ENCODE data around the gene ZNF605.

The ZNF605 gene

DNA sequence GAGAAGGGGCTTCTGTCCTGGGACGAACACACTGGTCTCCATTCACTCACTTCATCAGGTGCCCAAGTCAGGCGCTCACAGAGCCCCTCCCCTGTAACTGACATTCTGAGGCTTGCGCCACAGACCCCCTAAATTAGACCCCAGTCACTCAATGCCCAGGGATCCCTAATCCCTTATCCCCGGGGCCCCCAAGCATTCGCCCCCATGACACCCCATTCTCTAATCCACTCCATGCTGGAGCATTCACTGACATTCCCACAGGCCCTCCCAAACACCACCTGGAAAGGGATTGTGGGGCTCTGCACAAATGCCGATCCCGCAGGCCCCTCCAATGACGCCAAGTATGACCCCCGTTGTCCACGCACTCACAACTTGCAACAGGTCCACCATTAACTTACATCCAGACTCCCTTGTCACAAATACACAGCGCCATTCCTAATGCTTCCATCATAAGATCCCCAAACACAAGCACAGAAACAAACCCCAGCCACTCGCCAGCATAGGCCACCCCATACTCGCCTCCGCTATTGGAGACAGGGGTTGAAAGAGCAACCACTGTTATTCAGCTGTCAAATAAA is 1.5 kb downstream of the ZNF605 start:
- Mint-ChIP-seq H3K36me3 (peaks cover 14 to 27% of the 10 kb centered on the region in 2 donors), H3K9me3 (peaks cover 8 to 9% of the 10 kb centered on the region in 2 donors), H3K4me1 (peaks cover 21 to 27% of the 10 kb centered on the region in 2 donors), H3K27me3 (no peaks in the 10 kb centered on the region), H3K4me3 (peak overlapping the region; percentile 88 to 92), H3K27ac (peak overlapping the region; percentile 2)
- ATAC-seq (replicated peaks) (no peak), DNase-seq (no peak)

DNA sequence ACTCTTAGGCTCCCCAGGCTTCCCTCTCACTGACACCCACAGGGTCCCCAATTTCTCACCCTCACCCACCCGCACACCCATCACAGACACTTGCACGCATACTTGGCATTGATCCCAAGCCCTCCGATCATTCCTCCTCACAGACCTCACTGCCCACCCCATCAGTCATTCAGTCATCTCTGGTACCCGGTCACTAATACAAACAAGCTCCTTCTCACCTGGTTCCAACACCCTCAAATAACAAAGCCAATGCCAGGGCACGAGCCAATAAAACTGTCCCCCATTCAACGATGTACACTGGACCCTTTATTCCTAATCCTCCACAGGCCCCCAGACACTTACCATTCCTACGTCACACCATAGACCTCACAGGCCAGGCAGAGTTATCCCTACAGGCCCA is 2.3 kb downstream of the ZNF605 start:
- no peak overlapping the region for H3K27ac Mint-ChIP-seq

DNA sequence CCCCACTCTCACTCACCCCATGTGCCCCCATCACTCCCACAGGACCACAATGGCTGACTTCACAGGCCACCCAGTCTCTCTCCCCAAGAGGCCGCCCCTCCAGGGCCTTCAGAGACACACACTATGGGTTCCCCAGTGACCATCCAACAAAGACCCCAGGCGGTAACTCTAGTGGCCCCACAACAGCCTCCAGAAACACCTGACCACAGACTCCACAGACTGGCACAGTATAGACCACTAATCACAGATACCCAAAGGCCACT is 3.0 kb downstream of the ZNF605 start:
- peaks cover 21 to 25% of the 10 kb centered on the region in 2 donors for H3K4me1 Mint-ChIP-seq
- no peaks in the 10 kb centered on the region for H3K27me3 Mint-ChIP-seq
- ATAC-seq (replicated peaks) (no peak), DNase-seq (no peak)
- H3K27ac Mint-ChIP-seq = no peak overlapping the region
- peaks cover 27 to 39% of the 10 kb centered on the region in 2 donors for H3K36me3 Mint-ChIP-seq
- no peak overlapping the region for H3K4me3 Mint-ChIP-seq
- H3K9me3 Mint-ChIP-seq = peaks cover 10 to 12% of the 10 kb centered on the region in 2 donors

More for the DNA sequence above, 2.3 kb downstream of the ZNF605 start:
- DNase-seq = no peak
- no peaks in the 10 kb centered on the region for H3K27me3 Mint-ChIP-seq
- H3K4me3 Mint-ChIP-seq = no peak overlapping the region
- ATAC-seq (replicated peaks) = no peak
- H3K36me3 Mint-ChIP-seq = peaks cover 20 to 33% of the 10 kb centered on the region in 2 donors
- peaks cover 10 to 12% of the 10 kb centered on the region in 2 donors for H3K9me3 Mint-ChIP-seq
- H3K4me1 Mint-ChIP-seq = peaks cover 21 to 25% of the 10 kb centered on the region in 2 donors

DNA sequence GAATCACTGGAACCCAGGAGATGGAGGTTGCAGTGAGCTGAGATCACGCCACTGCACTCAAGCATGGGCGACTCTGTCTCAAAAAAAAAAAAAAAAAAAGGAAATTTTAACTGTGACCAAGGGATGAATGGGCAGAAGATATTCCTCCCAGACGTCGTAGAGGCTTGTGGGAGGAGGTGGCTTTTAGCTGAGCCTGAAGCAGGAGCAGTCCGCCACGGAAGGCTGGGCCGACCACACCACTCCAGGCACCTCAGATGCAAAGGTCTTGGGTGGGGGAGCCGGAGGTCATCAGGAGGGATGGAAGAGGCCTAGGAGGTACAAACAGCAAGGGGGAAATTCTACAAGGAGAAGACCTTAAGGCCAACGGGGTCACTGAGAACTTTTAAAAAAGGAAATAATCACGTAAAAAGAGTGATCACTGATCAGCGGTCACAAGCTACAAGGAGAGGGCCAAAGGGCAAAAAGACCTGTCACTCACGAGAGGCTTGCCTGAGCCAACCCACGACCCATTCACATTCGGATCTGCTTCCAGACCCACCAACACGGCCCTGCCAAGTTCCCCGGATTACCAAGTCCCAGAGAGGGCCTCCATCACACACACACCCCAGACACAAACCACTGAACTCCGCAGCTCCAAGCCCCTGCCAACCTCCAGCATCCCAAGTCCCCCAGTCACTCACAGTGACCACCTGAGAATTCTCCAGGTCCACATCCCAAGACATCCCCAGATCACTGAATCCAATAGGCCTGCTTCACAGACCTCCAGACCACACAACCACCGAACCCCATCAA is 3.5 kb downstream of the ZNF605 start:
- ATAC-seq (replicated peaks) (no peak), DNase-seq (no peak)
- Mint-ChIP-seq H3K4me3 (no peak overlapping the region), H3K36me3 (peaks cover 29 to 43% of the 10 kb centered on the region in 2 donors), H3K9me3 (peaks cover 10 to 12% of the 10 kb centered on the region in 2 donors), H3K27me3 (no peaks in the 10 kb centered on the region), H3K27ac (no peak overlapping the region), H3K4me1 (peaks cover 21 to 25% of the 10 kb centered on the region in 2 donors)

DNA sequence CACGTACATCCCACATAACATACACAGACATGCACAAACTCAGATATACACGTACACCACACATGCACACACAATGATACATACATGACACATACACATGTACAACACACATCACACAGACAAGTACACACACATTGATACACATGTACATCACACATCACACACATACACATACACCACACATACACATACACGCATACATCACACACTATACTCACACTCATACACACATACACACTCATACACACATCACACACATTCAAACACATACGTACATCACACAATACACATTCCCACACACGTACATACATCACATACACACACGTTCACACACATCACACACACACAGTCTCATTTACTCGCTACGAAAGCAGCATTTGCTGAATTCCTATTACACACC is 4.5 kb downstream of the ZNF605 start:
- no peak for DNase-seq
- Mint-ChIP-seq H3K9me3 (peaks cover 10 to 12% of the 10 kb centered on the region in 2 donors), H3K27me3 (no peaks in the 10 kb centered on the region), H3K27ac (no peak overlapping the region), H3K36me3 (peaks cover 31 to 43% of the 10 kb centered on the region in 2 donors), H3K4me1 (peaks cover 20 to 22% of the 10 kb centered on the region in 2 donors), H3K4me3 (no peak overlapping the region)
- no peak for ATAC-seq (replicated peaks)

DNA sequence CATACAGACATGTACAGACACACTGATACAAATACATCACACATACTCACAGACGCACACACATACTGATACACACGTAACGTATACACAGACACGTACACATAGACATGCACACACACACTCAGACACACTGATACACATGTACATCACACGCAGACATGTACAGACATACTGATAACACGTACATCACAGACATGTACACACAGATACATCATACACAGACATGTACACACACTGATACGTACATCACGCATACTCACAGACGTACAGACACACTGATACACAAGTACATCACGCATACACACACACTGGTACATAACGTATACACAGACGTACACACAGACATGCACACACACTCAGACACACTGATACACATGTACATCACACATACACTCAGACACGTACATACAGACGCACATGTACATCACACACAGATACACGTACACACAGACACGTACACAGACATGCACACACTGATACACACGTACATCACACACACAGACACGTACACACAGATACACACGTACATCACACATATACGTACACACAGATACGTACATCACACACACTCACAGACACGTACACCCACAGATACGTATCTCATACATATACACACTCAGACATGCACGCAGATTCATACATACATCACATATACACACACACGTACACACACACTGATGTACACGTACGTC is 5.1 kb downstream of the ZNF605 start:
- peaks cover 12 to 15% of the 10 kb centered on the region in 2 donors for H3K9me3 Mint-ChIP-seq
- no peak overlapping the region for H3K27ac Mint-ChIP-seq
- no peaks in the 10 kb centered on the region for H3K27me3 Mint-ChIP-seq
- DNase-seq (no peak), ATAC-seq (replicated peaks) (no peak)
- H3K36me3 Mint-ChIP-seq = peaks cover 34 to 48% of the 10 kb centered on the region in 2 donors
- H3K4me3 Mint-ChIP-seq = no peak overlapping the region
- peaks cover 18 to 19% of the 10 kb centered on the region in 2 donors for H3K4me1 Mint-ChIP-seq

DNA sequence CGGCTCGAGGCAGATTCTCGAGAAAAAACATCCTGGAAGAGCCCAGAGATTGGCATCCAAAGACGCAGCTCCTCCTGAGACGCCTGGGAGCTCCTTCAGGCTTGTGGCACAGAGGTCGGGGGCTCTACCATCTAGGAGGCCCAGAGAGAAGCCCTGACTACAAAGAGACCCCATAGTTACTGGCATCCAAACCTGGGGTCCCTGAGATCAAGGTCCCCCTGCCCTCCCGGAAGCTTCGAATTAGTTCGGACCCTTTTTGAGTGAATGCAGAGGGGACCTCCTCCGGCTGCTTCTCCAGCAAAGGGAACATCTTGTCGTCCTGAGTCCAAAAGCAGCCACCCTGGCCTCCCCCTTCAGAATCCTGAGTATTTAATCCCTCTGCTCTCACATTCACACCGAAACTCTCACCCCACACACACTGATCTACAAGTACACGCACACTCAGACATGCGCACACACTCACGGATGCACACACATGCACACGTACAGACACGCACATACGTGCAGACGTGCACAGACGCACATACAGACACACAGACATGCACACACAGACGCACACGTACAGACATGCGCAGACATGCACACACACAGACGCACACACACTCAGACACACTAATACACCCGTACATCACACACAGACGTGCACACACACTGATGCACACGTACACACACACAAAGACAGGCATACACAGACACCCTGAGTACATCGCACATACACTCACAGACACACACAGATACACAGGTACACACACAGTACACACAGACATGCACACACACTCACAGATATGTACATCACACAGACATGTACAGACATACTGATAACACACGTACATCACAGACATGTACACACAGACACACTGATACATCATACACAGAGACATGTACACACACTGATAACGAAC is 5.9 kb downstream of the ZNF605 start:
- Mint-ChIP-seq H3K4me1 (peaks cover 14 to 16% of the 10 kb centered on the region in 2 donors), H3K9me3 (peaks cover 16 to 17% of the 10 kb centered on the region in 2 donors), H3K27me3 (no peaks in the 10 kb centered on the region), H3K4me3 (no peak overlapping the region), H3K27ac (no peak overlapping the region), H3K36me3 (peaks cover 40 to 56% of the 10 kb centered on the region in 2 donors)
- ATAC-seq (replicated peaks) (no peak), DNase-seq (no peak)

DNA sequence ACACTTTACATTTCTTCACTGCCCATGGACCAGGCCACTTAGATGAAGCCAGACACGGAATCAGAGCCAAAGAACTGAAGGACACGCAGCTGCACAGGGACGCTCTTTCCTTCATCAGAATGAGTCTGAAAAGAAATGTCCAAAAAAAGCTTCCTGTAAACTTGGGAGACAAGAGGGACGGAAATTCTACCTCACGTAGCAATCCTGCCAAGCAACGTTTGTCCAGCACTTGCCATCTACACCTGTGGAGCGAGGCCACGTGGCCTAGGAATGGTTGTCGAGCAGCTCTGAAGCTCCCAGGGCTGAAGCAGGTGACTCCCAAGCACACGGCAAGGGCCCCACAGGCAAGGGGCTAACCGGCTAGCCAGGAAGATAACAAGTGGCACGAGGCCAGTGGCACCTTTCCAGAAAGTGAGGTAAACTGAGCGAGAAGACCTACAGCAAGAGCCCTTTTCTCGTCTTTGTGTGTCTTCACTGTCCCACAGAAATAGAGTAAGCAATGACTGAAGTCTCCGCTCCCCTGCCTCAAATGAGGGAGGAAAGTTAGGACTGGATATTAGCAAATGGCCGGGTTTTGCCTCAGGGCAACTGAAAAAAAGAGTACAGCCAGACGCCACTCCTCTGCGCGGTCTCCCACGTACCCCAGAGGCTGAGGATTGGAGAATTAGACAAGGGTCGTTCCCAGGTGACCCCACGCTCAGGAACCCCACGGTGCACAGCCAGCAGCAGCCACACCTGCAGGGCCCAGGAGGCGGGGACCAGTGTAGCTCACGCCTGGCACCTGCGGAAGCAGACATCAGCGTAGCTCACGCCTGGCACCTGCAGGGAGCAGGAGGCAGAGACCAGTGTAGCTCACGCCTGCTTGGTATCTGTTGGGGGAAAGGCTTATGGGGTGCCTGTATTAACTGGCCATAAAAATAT is 7.7 kb downstream of the ZNF605 start:
- ATAC-seq (replicated peaks) = no peak
- H3K27me3 Mint-ChIP-seq = no peaks in the 10 kb centered on the region
- H3K4me1 Mint-ChIP-seq = peaks cover 0 to 2% of the 10 kb centered on the region in 2 donors
- H3K27ac Mint-ChIP-seq = no peak overlapping the region
- no peak overlapping the region for H3K4me3 Mint-ChIP-seq
- H3K9me3 Mint-ChIP-seq = peaks cover 11 to 17% of the 10 kb centered on the region in 2 donors
- no peak for DNase-seq
- peaks cover 50 to 64% of the 10 kb centered on the region in 2 donors for H3K36me3 Mint-ChIP-seq

DNA sequence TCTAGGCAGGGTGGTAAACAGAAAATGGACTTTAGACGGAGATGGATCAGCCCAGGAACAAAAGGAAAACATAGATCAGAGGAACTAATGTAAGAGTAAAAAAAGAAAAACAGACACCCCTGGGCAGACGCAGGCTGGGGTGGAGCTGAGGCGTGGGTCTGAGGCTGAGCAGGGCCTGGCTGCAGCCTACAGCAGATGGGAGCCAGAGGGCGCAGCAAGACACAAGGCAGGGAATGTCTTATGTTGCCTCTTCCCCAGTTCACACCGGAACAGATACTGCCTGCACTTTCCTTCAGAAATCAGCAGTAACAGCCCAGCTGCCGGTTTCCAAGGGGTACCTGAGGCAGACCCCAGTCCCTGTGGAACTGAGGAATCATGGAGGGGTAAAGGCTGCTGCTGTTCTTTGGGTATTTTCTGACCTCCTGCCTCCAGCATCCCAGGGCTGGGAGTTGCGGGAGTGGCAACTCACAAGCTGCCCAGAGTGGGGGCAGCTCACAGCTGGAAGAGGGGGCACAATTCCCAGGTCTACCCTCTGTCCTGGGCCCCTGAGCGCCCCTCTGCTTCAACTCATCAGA is 9.8 kb downstream of the ZNF605 start:
- no peaks in the 10 kb centered on the region for H3K4me1 Mint-ChIP-seq
- H3K4me3 Mint-ChIP-seq = no peak overlapping the region
- DNase-seq = no peak
- no peaks in the 10 kb centered on the region for H3K27me3 Mint-ChIP-seq
- no peak overlapping the region for H3K27ac Mint-ChIP-seq
- H3K36me3 Mint-ChIP-seq = peaks cover 67 to 75% of the 10 kb centered on the region in 2 donors
- H3K9me3 Mint-ChIP-seq = peaks cover 11 to 17% of the 10 kb centered on the region in 2 donors
- ATAC-seq (replicated peaks) = no peak

DNA sequence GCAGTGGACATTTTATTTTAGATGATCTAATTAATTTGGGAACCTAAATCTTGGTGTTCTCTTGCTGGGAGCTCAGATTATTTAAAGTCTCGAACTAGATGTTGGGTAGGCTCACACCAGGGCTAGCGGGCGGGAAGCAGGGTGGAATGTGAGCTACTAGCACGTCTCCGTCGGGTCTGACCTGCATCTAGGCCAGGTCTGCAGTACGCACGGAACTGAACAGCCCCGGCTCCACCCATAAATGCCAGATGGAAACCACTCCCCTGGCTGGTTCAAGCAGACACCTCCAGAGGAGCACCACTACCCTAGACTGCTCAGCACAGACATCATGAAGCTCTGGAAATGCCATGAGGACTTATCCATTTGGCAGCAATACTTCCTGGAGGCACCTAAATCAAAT is 10.3 kb downstream of the ZNF605 start:
- Mint-ChIP-seq H3K4me3 (no peak overlapping the region), H3K9me3 (peaks cover 11 to 20% of the 10 kb centered on the region in 2 donors), H3K27ac (no peak overlapping the region), H3K4me1 (no peaks in the 10 kb centered on the region), H3K36me3 (peaks cover 72 to 81% of the 10 kb centered on the region in 2 donors), H3K27me3 (no peaks in the 10 kb centered on the region)
- no peak for ATAC-seq (replicated peaks)
- no peak for DNase-seq

DNA sequence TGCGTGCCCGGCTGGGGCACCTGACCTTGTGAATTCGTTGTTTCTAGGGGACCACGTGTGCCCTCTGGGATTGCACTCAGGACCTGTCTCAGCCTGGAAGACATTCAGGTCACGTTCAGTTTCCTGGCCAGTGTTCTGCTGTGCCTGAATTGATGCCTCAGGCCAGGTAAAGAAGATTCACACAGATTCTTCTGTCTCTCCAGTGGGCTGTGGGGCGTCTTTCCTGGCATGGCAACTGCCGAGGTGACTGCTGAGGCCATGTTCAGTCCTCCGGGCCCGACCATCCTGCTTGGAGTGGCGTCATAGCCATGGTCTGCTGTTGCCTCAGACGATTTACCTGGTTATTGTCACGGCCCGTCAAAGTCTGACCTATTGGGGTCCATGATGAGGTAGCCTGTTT is 13.5 kb downstream of the ZNF605 start:
- H3K36me3 Mint-ChIP-seq = peaks cover 65 to 70% of the 10 kb centered on the region in 2 donors
- DNase-seq = no peak
- H3K27me3 Mint-ChIP-seq = no peaks in the 10 kb centered on the region
- H3K4me1 Mint-ChIP-seq = no peaks in the 10 kb centered on the region
- H3K9me3 Mint-ChIP-seq = peaks cover 8 to 22% of the 10 kb centered on the region in 2 donors
- H3K4me3 Mint-ChIP-seq = no peak overlapping the region
- ATAC-seq (replicated peaks) = no peak
- H3K27ac Mint-ChIP-seq = no peak overlapping the region

DNA sequence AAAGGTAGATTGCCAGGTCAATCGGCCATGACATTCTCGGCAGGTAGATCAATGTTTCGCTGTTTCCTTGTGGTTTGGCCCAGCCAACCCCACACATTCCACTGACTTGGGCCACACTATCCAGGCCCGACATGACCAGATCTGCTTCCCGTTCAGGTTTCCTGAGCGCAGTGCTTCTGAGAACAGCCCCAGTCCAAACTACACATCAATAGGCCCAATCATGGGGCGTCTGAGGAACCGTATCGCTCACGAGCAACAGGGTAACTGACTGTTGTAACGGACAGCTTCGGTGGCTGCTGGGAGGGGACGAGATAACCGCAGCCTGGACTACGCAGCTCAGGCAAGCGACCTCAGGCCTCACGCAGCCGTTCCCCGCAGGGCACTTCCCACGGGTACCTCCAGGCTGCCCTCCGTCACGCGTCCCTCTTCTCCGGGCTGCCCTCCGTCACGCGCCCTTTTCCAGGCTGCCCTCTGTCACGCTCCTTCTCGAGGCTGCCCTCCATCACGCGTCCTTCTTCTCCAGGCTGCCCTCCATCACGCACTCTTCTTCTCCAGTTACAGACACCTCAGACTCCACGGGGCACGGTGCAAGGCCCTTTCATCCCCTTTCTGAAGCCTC is 14.7 kb downstream of the ZNF605 start:
- ATAC-seq (replicated peaks) = no peak
- peaks cover 8 to 24% of the 10 kb centered on the region in 2 donors for H3K9me3 Mint-ChIP-seq
- H3K36me3 Mint-ChIP-seq = peaks cover 64 to 73% of the 10 kb centered on the region in 2 donors
- H3K27me3 Mint-ChIP-seq = no peaks in the 10 kb centered on the region
- no peak overlapping the region for H3K27ac Mint-ChIP-seq
- DNase-seq = no peak
- H3K4me1 Mint-ChIP-seq = no peaks in the 10 kb centered on the region
- no peak overlapping the region for H3K4me3 Mint-ChIP-seq
